Keratinocyte (primary cell): Measurements from ENCODE around the gene CBLB. TPM values are rescaled to one million over a fixed set of nuclear protein-coding genes. Genes with fewer than 3 reads are reported as not detected.
"Not testable (repeated sequence)": the region's sequence is repeated elsewhere in the genome, so short reads cannot be mapped to it uniquely, and the experiment has no call there.

Experiments used
- DNase-seq: peaks from one replicate; pipeline ENCODE4 v3.0.0-alpha.2; 2011; ENCODE audit warnings: low read depth, missing footprints, low spot score
- FAIRE-seq: peaks from 2 replicates; lab custom pipeline; 2011; peaks lifted over from hg19 to GRCh38; lab: Jason Lieb, UNC
- H2AFZ ChIP-seq: 2 replicates; pipeline ENCODE4 v1.6.0; 2012; ENCODE audit warnings: low read length, control low read depth, inconsistent platforms; ENCODE audit not compliant: control insufficient read depth
- H3K27ac ChIP-seq: 2 replicates; pipeline ENCODE4 v1.5.1; 2011; ENCODE audit warnings: low read length; ENCODE audit not compliant: control insufficient read depth, insufficient read depth
- H3K27me3 ChIP-seq: 3 replicates; pipeline ENCODE4 v1.6.0; 2011; ENCODE audit warnings: low read length; ENCODE audit not compliant: control insufficient read depth, insufficient read depth; ENCODE audit errors: extremely low read depth
- H3K36me3 ChIP-seq, 2 experiments: 2 replicates in 1 of 2; 3 replicates in 1 of 2; pipeline ENCODE4 v1.5.1; 2011; ENCODE audit warnings: low read length in 2 of 2, mild to moderate bottlenecking in 1 of 2; ENCODE audit not compliant: control insufficient read depth in 2 of 2, insufficient read depth in 2 of 2; ENCODE audit errors: extremely low read depth in 1 of 2
- H3K4me1 ChIP-seq: 3 replicates; pipeline ENCODE4 v1.5.1; 2011; ENCODE audit warnings: low read length; ENCODE audit not compliant: control insufficient read depth, insufficient read depth; ENCODE audit errors: extremely low read depth
- H3K4me2 ChIP-seq: 3 replicates; pipeline ENCODE4 v1.6.0; 2011; ENCODE audit warnings: low read depth, low read length; ENCODE audit not compliant: control insufficient read depth, insufficient read depth; ENCODE audit errors: extremely low read depth
- H3K4me3 ChIP-seq, 3 experiments: fragments of 200-600 bp in 1 of 3; sonication (generic) in 1 of 3; 2 replicates in 2 of 3; 3 replicates in 1 of 3; pipeline ENCODE4 v1.5.1; 2011 to 2016; ENCODE audit warnings: low read length in 3 of 3, mild to moderate bottlenecking in 3 of 3, control low read depth in 2 of 3, inconsistent platforms in 1 of 3, low read depth in 1 of 3, mixed read lengths in 1 of 3, mixed run types in 1 of 3, moderate library complexity in 1 of 3; ENCODE audit not compliant: control insufficient read depth in 2 of 3, insufficient read depth in 2 of 3; ENCODE audit errors: extremely low read depth in 1 of 3
- H3K79me2 ChIP-seq: 2 replicates; pipeline ENCODE4 v1.6.0; 2012; ENCODE audit warnings: low read length; ENCODE audit not compliant: control insufficient read depth, insufficient read depth
- H3K9ac ChIP-seq: 3 replicates; pipeline ENCODE4 v1.6.0; 2011; ENCODE audit warnings: low read length; ENCODE audit not compliant: control insufficient read depth, insufficient read depth; ENCODE audit errors: extremely low read depth
- H3K9me1 ChIP-seq: 3 replicates; pipeline ENCODE4 v1.6.0; 2011; ENCODE audit warnings: low read length; ENCODE audit not compliant: control insufficient read depth, insufficient read depth; ENCODE audit errors: extremely low read depth
- H3K9me3 ChIP-seq: 2 replicates; pipeline ENCODE4 v1.5.1; 2012; ENCODE audit warnings: low read depth, low read length; ENCODE audit not compliant: control insufficient read depth
- H4K20me1 ChIP-seq: 3 replicates; pipeline ENCODE4 v1.6.0; 2011; ENCODE audit warnings: low read length; ENCODE audit not compliant: control insufficient read depth, insufficient read depth; ENCODE audit errors: extremely low read depth
- CTCF ChIP-seq, 3 experiments: IDR thresholded peaks in 1 of 3; conservative IDR thresholded peaks in 1 of 3; optimal IDR thresholded peaks in 1 of 3; 2 replicates in 2 of 3; 3 replicates in 1 of 3; pipeline versions ENCODE3 to v1.5.1; 2011; ENCODE audit warnings: low read length in 3 of 3, mild to moderate bottlenecking in 3 of 3, moderate library complexity in 2 of 3, control low read depth in 1 of 3, inconsistent platforms in 1 of 3; ENCODE audit not compliant: insufficient read depth in 2 of 3; ENCODE audit errors: extremely low read depth in 1 of 3
- EZH2 ChIP-seq: IDR thresholded peaks from one replicate; pipeline ENCODE4 v1.6.1; 2012; ENCODE audit warnings: inconsistent platforms, mild to moderate bottlenecking, low read length, moderate library complexity
- dilution Hi-C: fragments of 300-500 bp; cut with MboI; formaldehyde crosslinking; loops from one replicate; pipeline ENCODE4 v1.7.0; 2020; ENCODE audit warnings: low sequenced_read_pairs; ENCODE audit not compliant: extremely low pct_ligation_motif_present
- polyA plus RNA-seq, 5 experiments: library from polyadenylated mRNA; depleted of rRNA in 3 of 5; stranded (reverse) in 3 of 5; stranded (forward) in 1 of 5; unstranded in 1 of 5; fragments of >200 nt; gene quantifications; 1 replicate in 1 of 5; 2 replicates in 3 of 5; 3 replicates in 1 of 5; pipeline versions ENCODE4 v1.2.1 to v1.2.3, GENCODE V29; 2011 to 2012; ENCODE audit warnings: missing spikeins in 2 of 5, low read depth in 1 of 5, low replicate concordance in 1 of 5

CBLB gene
- polyA plus RNA-seq, 1 donor (not counting 4 experiments of a cell fraction or from before 2014, with no cell fraction given): 13.6 TPM

GRCh38 chr3:105762749-105763658 is 105.8 kb downstream of the CBLB start:
- dilution Hi-C loops: no loop called here
- Histone ChIP-seq H3K27me3 (no peaks in the 10 kb centered on the region), H3K9ac (no peak overlapping the region), H3K36me3 (peaks cover 0 to 5% of the 10 kb centered on the region in 2 experiments), H3K9me1 (no peaks in the 10 kb centered on the region), H3K27ac (no peak overlapping the region), H3K79me2 (no peaks in the 10 kb centered on the region), H3K4me3 (no peak overlapping the region), H4K20me1 (no peaks in the 10 kb centered on the region), H3K9me3 (peaks cover 4% of the 10 kb centered on the region), H3K4me2 (no peak overlapping the region), H3K4me1 (no peaks in the 10 kb centered on the region), H2AFZ (no peak overlapping the region)
- no peak for DNase-seq
- no peak for FAIRE-seq
- no peak for TF ChIP-seq EZH2
- TF ChIP-seq CTCF (optimal IDR thresholded peaks at IDR 0.05 in 1 of 3, IDR thresholded peaks at IDR 0.05 in 1 of 3, conservative IDR thresholded peaks at IDR 0.05 in 1 of 3; ENCODE audit: extremely low read depth in 1 of 3, insufficient read depth in 2 of 3, low read length in 3 of 3): no peak

- H3K27ac ChIP-seq, dilution Hi-C loops, H2AFZ ChIP-seq, H3K4me2 ChIP-seq, H3K9ac ChIP-seq, H3K4me1 ChIP-seq, H4K20me1 ChIP-seq, FAIRE-seq, H3K9me3 ChIP-seq, H3K4me3 ChIP-seq, H3K36me3 ChIP-seq, H3K27me3 ChIP-seq, H3K79me2 ChIP-seq, H3K9me1 ChIP-seq, DNase-seq: not testable (repeated sequence)
Measured at GRCh38 chr3:105762214-105762613, 106.6 kb downstream of the CBLB start.
